ENCODE results near the gene CAMK4.

- TF ChIP-seq GATA3 (IDR thresholded peaks at IDR 0.05; ENCODE audit: low read depth, low read length) (no peak), GATA2 (IDR thresholded peaks at IDR 0.05; ENCODE audit: low read depth, low read length) (no peak)
Measured at GRCh38 chr5:111233052-111233374, 8.8 kb downstream of the CAMK4 start.
